ENCODE data around the gene ZMYND8.
"Not testable (repeated sequence)": the region's sequence is repeated elsewhere in the genome, so short reads cannot be mapped to it uniquely, and the experiment has no call there.

ZMYND8 gene

DNA sequence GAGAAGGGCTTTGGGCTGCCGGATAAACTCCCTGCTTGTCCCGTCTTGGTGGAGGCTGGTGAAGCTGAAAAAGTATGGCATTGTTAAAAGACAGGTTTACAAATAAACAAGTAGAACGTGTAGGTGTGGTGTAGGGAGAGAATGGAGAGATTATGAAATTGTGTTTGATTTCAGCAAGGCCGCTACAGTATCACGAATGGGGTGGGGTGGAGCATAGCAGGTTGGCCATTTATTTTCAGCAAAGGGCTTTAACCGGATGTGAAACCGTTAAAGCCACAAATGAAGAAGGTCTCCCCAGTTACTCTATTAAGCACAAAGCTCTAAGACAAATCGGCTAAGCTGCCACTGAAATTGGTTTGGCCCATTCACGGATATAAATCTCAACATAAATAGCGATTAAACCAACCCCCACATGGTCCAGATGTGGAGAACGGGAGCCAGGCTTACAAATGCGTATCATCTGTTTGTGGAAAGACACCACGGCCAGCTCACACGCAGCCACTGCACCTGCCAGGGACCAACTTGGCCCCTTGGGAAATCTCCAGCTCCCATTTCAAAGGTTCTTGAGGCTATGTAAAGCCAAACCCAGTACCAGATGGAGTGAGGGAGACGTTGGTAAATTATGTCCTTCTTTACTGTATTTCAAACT is 94.0 kb downstream of the ZMYND8 start:
- no peak overlapping the region for H3K9ac ChIP-seq (ENCODE audit: low read depth, low read length)
- H3K4me1 ChIP-seq (ENCODE audit: insufficient read depth, low read length): 0 out of 2 replicates have a peak, but pooled peaks cover 3% of the 10 kb centered on the region
- no peak overlapping the region for H3K27ac ChIP-seq (ENCODE audit: low read length)
- H3K36me3 ChIP-seq (ENCODE audit: insufficient read depth, low read depth, low read length): peaks cover 96% of the 10 kb centered on the region
- no peaks in the 10 kb centered on the region for H3K27me3 ChIP-seq (ENCODE audit: insufficient read depth, low read length)
- no peak overlapping the region for H3K4me3 ChIP-seq (ENCODE audit: low read length)
- H3K9me3 ChIP-seq (ENCODE audit: insufficient read depth, low read depth, low read length): no peaks in the 10 kb centered on the region

DNA sequence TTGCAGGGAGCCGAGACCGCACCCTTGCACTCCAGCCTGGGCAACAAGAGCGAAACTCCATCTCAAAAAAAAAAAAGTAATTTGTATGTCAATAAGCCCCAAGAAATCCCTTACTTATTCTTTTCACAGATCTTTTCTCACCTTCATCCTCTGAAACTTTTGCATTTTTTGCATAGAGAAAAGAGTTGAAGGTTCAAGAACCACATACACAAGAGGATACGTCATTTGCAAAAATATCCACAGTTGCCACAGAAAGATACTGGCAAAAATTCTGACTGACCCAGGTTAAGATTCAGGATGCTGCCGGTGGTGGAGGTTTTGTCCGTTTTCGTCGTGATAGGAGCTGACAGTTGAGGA is 94.5 kb downstream of the ZMYND8 start:
- H3K36me3 ChIP-seq (ENCODE audit: insufficient read depth, low read depth, low read length): peaks cover 97% of the 10 kb centered on the region
- 0 out of 2 replicates have a peak, but pooled peaks cover 3% of the 10 kb centered on the region for H3K4me1 ChIP-seq (ENCODE audit: insufficient read depth, low read length)
- H3K9ac ChIP-seq (ENCODE audit: low read depth, low read length): no peak overlapping the region
- H3K27me3 ChIP-seq (ENCODE audit: insufficient read depth, low read length): no peaks in the 10 kb centered on the region
- no peaks in the 10 kb centered on the region for H3K9me3 ChIP-seq (ENCODE audit: insufficient read depth, low read depth, low read length)
- H3K27ac ChIP-seq (ENCODE audit: low read length): no peak overlapping the region
- H3K4me3 ChIP-seq (ENCODE audit: low read length): no peak overlapping the region

DNA sequence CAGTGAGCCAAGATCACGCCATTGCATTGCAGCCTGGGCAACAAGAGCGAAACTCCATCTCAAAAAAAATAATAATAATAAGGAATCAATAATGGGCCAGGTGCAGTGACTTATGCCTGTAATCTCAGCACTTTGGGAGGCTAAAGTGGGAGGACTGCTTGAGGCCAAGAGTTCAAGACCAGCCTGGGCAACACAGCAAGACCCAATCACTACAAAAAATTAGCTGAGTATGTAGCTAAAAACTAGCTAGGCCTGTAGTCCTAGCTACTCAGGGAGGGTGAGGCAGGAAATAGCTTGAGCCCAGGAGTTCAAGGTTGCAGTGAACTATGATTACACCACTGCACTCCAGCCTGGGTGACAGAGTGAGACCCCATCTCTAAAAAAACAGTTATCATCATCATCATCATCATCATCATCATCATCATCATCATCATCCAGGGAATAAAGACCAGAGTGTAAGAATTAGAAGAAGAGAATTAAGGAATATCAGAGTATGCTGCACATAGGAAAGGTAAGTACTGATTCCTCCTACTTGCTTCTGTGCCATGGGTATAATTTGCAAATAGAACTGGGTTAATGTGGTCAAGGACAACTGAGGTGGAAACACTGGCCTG is 95.2 kb downstream of the ZMYND8 start:
- H3K27me3 ChIP-seq (ENCODE audit: insufficient read depth, low read length); H3K9ac ChIP-seq (ENCODE audit: low read depth, low read length); H3K4me1 ChIP-seq (ENCODE audit: insufficient read depth, low read length); H3K9me3 ChIP-seq (ENCODE audit: insufficient read depth, low read depth, low read length); H3K4me3 ChIP-seq (ENCODE audit: low read length); H3K27ac ChIP-seq (ENCODE audit: low read length): not testable (repeated sequence)
- H3K36me3 ChIP-seq (ENCODE audit: insufficient read depth, low read depth, low read length): peaks cover 96% of the 10 kb centered on the region

DNA sequence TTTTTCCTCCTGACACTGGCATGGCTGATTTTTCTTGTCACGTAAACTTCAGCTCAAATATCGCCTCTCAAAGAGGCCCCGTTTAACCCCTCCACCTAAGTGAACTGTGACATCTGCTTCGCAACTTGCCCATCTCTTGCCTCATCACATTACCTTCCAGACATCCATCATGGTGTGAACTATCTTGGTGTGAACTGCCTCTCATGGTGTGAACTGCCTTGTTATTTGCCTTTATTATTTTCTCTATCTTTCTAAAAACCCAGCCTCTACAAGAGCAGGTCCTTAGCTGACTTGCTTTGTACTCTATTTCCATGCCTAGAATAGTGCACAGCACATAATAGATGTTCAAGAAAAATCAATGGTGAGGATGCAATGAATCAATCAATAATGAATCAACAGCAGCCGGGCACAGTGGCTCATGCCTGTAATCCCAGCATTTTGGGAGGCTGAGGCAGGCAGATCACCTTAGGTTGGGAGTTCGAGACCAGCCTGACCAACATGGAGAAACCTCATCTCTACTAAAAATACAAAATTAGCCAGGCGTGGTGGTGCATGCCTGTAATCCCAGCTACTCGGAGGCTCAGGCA is 95.9 kb downstream of the ZMYND8 start:
- not testable (repeated sequence) for H3K9ac ChIP-seq (ENCODE audit: low read depth, low read length); H3K4me1 ChIP-seq (ENCODE audit: insufficient read depth, low read length); H3K27ac ChIP-seq (ENCODE audit: low read length); H3K27me3 ChIP-seq (ENCODE audit: insufficient read depth, low read length); H3K4me3 ChIP-seq (ENCODE audit: low read length); H3K9me3 ChIP-seq (ENCODE audit: insufficient read depth, low read depth, low read length)
- peaks cover 90% of the 10 kb centered on the region for H3K36me3 ChIP-seq (ENCODE audit: insufficient read depth, low read depth, low read length)

DNA sequence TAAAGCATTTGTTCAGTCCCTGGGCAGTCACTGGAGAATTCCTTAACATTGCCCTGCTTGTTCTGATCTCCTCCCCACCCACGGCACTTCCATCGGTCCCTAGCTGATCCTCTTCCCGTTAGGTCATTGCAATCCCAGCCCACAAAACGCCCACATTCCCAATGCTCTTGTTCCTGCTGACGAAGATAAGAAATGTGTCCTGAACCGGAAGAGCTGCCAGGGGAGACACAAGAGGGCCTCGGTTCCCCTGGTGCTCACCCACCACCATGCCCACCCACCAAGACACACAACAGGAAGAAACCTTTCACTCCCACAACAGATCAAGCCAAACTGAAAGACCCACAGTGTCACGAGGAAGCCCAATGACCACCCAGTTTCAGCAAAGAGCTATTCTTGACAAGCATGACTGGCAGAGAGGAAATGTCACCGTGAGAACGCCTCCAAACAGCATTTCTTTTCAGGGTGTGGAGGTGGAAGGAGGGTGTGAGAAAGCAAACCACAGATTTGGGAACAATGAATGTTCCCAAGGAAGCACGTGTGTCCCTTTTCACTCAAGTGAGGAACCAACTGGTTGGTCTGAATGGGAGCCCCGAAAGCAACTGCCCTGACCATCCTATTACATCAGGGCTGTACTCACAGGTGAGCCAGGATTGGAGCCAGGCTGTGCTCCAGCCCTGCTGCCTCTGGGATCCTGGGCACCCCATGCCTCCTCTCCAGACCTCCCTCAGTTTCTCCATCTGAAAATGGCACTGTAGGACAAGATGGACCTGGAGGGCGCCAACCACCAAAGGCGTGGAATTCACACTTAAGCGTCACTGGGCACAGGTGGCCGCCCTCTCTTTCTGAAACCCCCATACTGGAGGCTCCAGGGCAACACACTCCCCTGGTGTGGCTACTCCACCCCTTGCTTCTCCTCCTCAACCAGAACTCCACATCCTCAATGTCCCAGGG is 97.5 kb downstream of the ZMYND8 start:
- Histone ChIP-seq H3K9ac (ENCODE audit: low read depth, low read length) (no peak overlapping the region), H3K4me3 (ENCODE audit: low read length) (no peak overlapping the region), H3K27me3 (ENCODE audit: insufficient read depth, low read length) (no peaks in the 10 kb centered on the region), H3K27ac (ENCODE audit: low read length) (no peak overlapping the region), H3K36me3 (ENCODE audit: insufficient read depth, low read depth, low read length) (peaks cover 89% of the 10 kb centered on the region), H3K9me3 (ENCODE audit: insufficient read depth, low read depth, low read length) (no peaks in the 10 kb centered on the region), H3K4me1 (ENCODE audit: insufficient read depth, low read length) (no peaks in the 10 kb centered on the region)

DNA sequence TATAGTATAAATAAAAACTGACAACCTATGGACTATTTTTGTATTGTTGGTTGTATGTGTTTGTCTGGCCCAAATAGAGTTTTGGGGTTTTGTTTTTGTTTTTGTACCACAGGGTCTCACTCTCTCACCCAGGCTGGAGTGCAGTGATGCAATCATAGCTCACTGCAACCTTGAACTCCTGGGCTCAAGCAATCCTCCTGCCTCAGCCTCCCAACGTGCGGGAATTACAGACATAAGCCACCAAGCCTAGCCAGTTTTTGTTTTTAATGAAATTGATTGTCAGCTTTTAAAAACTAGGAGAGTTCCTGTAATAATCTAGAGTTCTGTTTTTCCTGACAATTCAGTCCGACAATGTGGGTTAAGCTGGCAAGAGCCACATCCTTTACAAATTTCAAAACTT is 98.7 kb downstream of the ZMYND8 start:
- Histone ChIP-seq H3K27ac (ENCODE audit: low read length) (no peak overlapping the region), H3K4me3 (ENCODE audit: low read length) (no peak overlapping the region), H3K9me3 (ENCODE audit: insufficient read depth, low read depth, low read length) (no peaks in the 10 kb centered on the region), H3K36me3 (ENCODE audit: insufficient read depth, low read depth, low read length) (peaks cover 88% of the 10 kb centered on the region), H3K27me3 (ENCODE audit: insufficient read depth, low read length) (no peaks in the 10 kb centered on the region), H3K9ac (ENCODE audit: low read depth, low read length) (no peak overlapping the region), H3K4me1 (ENCODE audit: insufficient read depth, low read length) (no peaks in the 10 kb centered on the region)

DNA sequence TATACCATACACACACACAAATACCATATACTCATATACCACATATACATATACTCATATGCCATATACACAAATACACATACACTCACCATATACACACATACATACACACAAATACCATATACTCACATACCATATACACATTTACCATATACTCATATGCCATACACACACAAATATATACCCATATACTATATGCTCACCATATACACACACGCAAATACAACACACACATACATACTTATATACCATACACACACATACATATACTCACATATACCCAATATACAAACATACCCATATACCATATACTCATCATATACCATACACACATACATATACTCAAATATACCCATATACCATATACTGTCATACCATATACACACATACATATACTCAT is 99.2 kb downstream of the ZMYND8 start:
- no peak overlapping the region for H3K27ac ChIP-seq (ENCODE audit: low read length)
- no peak overlapping the region for H3K9ac ChIP-seq (ENCODE audit: low read depth, low read length)
- no peaks in the 10 kb centered on the region for H3K9me3 ChIP-seq (ENCODE audit: insufficient read depth, low read depth, low read length)
- H3K27me3 ChIP-seq (ENCODE audit: insufficient read depth, low read length): no peaks in the 10 kb centered on the region
- peaks cover 88% of the 10 kb centered on the region for H3K36me3 ChIP-seq (ENCODE audit: insufficient read depth, low read depth, low read length)
- no peak overlapping the region for H3K4me3 ChIP-seq (ENCODE audit: low read length)
- H3K4me1 ChIP-seq (ENCODE audit: insufficient read depth, low read length): no peaks in the 10 kb centered on the region

DNA sequence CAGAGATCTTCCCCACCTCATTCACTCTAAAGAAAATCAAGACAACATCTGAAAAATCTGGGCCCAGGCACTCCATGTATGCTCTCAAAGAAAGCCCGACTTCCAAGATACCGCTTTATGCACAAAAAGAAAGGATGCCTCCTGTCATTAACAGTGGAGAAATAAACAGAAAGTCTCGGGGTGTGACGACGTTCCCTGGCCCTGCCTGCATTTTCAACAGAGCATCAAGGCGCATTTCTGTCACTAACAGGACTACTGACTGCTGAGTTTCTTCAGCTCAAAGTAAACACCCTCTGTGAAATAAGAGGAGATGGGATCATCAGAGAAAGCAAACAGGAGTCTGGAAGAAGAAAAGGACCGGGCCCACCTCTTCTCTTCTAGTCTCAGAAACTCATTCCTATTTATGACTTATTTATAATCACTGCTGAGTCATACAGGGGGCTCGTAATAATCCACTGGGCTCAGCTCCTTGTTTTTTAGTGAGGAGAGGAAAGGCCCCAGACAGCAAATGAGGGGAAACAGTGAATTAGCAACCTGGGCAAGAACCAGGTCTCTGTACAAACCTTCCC is 99.7 kb downstream of the ZMYND8 start:
- no peak overlapping the region for H3K4me3 ChIP-seq (ENCODE audit: low read length)
- no peaks in the 10 kb centered on the region for H3K4me1 ChIP-seq (ENCODE audit: insufficient read depth, low read length)
- peaks cover 87% of the 10 kb centered on the region for H3K36me3 ChIP-seq (ENCODE audit: insufficient read depth, low read depth, low read length)
- no peaks in the 10 kb centered on the region for H3K9me3 ChIP-seq (ENCODE audit: insufficient read depth, low read depth, low read length)
- H3K9ac ChIP-seq (ENCODE audit: low read depth, low read length): no peak overlapping the region
- no peaks in the 10 kb centered on the region for H3K27me3 ChIP-seq (ENCODE audit: insufficient read depth, low read length)
- H3K27ac ChIP-seq (ENCODE audit: low read length): no peak overlapping the region

DNA sequence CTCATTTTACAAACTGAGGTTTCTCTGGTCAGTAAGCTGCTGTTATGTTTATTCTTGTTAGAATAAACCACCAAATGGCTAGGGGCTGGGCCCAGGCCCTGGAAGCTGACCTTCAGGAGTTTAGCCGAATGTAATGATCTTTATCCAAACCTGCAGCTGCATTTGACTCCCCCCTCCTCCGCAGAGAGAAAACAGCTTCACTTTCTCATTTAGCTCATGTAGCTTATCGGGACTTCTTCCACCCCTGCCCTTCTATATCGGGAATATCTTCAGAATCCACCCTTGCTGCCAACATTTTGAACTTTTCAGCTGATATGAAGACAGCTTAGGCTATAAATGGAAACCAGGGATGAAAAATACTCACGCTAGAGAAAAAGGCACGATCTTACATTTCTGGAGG is 102.6 kb downstream of the ZMYND8 start:
- no peak overlapping the region for H3K4me3 ChIP-seq (ENCODE audit: low read length)
- no peaks in the 10 kb centered on the region for H3K9me3 ChIP-seq (ENCODE audit: insufficient read depth, low read depth, low read length)
- H3K36me3 ChIP-seq (ENCODE audit: insufficient read depth, low read depth, low read length): peaks cover 87% of the 10 kb centered on the region
- H3K27me3 ChIP-seq (ENCODE audit: insufficient read depth, low read length): no peaks in the 10 kb centered on the region
- H3K4me1 ChIP-seq (ENCODE audit: insufficient read depth, low read length): no peaks in the 10 kb centered on the region
- H3K9ac ChIP-seq (ENCODE audit: low read depth, low read length): no peak overlapping the region
- no peak overlapping the region for H3K27ac ChIP-seq (ENCODE audit: low read length)

DNA sequence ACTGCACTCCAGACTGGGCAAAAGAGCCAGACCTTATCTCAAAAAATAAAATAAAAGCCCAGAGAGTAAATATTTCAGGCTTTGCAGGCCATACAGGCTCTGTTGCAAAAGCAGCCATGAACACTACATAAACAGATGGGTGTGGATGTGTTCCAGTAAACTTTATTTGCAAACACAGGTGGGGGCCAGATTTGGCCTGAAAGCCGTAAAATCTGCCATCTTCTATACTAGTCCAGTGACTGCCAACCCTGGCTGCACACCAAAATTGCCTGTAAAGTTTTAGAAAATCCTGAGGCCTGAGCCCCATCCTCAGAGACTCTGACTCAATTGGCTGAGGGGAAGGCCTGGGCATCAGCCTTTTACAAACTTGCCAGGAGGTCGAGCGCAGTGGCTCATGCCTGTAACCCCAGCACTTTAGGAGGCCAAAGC is 103.6 kb downstream of the ZMYND8 start:
- Histone ChIP-seq H3K36me3 (ENCODE audit: insufficient read depth, low read depth, low read length) (peaks cover 87% of the 10 kb centered on the region), H3K9me3 (ENCODE audit: insufficient read depth, low read depth, low read length) (no peaks in the 10 kb centered on the region), H3K27ac (ENCODE audit: low read length) (no peak overlapping the region), H3K4me1 (ENCODE audit: insufficient read depth, low read length) (no peaks in the 10 kb centered on the region), H3K9ac (ENCODE audit: low read depth, low read length) (no peak overlapping the region), H3K27me3 (ENCODE audit: insufficient read depth, low read length) (no peaks in the 10 kb centered on the region), H3K4me3 (ENCODE audit: low read length) (no peak overlapping the region)

DNA sequence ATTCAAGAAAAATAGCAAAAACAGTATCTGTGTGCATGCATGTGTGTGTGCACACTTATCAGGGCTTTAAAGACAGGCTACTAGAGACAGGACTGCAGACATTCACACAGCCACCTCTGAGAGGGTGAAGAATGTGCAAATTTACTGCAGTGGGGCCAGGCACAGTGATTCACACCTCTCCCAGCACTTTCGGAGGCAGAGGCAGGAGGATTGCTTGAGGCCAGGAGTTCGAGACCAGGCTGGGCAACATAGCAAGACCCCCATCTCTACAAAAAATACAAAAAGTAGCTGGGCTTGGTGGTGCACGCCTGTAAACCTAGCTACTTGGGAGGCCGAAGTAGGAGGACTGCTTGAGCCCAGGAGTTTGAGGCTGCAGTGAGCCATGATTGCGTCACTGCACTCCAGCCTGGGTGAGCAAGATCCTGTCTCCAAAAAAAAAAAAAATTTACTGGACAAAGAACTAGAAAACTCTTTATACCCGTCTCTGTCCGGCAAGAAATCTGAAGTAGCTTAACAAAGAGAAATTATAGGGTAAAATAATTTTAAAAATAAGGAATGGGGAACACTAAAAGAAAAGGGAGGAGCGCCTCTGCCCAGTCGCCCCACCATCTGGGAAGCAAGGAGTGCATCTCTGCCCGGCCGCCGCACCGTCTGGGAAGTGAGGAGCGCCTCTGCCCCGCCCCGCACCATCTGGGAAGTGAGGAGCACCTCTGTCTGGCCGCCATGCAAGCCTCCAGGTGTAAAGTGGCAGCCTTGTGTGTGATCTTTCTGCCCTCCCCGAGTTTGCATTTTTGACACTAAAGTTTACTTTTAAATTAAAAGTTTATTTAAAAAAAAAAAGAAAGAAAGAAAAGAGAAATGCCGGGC is 105.1 kb downstream of the ZMYND8 start:
- no peak overlapping the region for H3K4me3 ChIP-seq (ENCODE audit: low read length)
- no peak overlapping the region for H3K27ac ChIP-seq (ENCODE audit: low read length)
- peaks cover 87% of the 10 kb centered on the region for H3K36me3 ChIP-seq (ENCODE audit: insufficient read depth, low read depth, low read length)
- H3K9me3 ChIP-seq (ENCODE audit: insufficient read depth, low read depth, low read length): no peaks in the 10 kb centered on the region
- H3K4me1 ChIP-seq (ENCODE audit: insufficient read depth, low read length): no peaks in the 10 kb centered on the region
- no peaks in the 10 kb centered on the region for H3K27me3 ChIP-seq (ENCODE audit: insufficient read depth, low read length)
- no peak overlapping the region for H3K9ac ChIP-seq (ENCODE audit: low read depth, low read length)
